ENCODE data around the gene TYW3.

Gene TYW3

GRCh38 chr1:74715236-74715502 is 17.8 kb upstream of the TYW3 start:
- TF ChIP-seq YY1 (IDR thresholded peaks at IDR 0.05; ENCODE audit: insufficient read depth, insufficient read length) (no peak), ZNF274 (IDR thresholded peaks at IDR 0.05; ENCODE audit: low read depth, low read length) (no peak)
- no peaks in the 10 kb centered on the region for H3K27me3 ChIP-seq (ENCODE audit: insufficient read depth, insufficient read length)
- no peak for DNase-seq (ENCODE audit: low read depth, low spot score)
- no peak overlapping the region for H3K4me3 ChIP-seq (ENCODE audit: insufficient read length, low read depth)
- H3K9ac ChIP-seq (ENCODE audit: insufficient read length, low read depth) = no peak overlapping the region
- no peaks in the 10 kb centered on the region for H3K9me3 ChIP-seq (ENCODE audit: insufficient read depth, low read length)
- no peaks in the 10 kb centered on the region for H3K4me1 ChIP-seq (ENCODE audit: insufficient read depth, insufficient read length)
- H3K36me3 ChIP-seq (ENCODE audit: insufficient read depth, insufficient read length, low read length) = peaks cover 90% of the 10 kb centered on the region

DNA sequence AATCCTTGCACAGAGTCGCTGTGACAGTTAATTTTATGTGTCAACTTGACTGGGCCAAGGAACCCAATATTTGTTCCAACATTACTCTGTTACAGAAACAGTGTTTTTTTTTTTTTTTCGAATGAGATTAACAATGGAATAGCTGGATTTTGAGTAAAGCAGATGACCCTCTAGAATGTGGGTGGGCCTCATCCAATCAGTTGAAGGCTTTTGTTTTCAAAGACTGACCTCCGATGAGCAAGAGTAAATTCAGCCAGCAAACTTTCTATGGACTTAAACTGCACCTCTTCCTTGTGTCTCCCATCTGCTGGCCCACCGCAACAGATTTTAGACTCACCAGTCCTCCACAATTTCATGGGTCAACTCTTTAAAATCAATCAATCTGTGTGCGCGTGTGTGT is 17.1 kb upstream of the TYW3 start:
- no peaks in the 10 kb centered on the region for H3K9me3 ChIP-seq (ENCODE audit: insufficient read depth, low read length)
- no peak overlapping the region for H3K9ac ChIP-seq (ENCODE audit: insufficient read length, low read depth)
- no peak for DNase-seq (ENCODE audit: low read depth, low spot score)
- H3K4me1 ChIP-seq (ENCODE audit: insufficient read depth, insufficient read length) = no peaks in the 10 kb centered on the region
- no peak overlapping the region for H3K4me3 ChIP-seq (ENCODE audit: insufficient read length, low read depth)
- TF ChIP-seq SUZ12 (IDR thresholded peaks at IDR 0.05; ENCODE audit: extremely low read depth, insufficient read depth, insufficient read length) (no peak), YY1 (IDR thresholded peaks at IDR 0.05; ENCODE audit: insufficient read depth, insufficient read length) (no peak), ZNF274 (IDR thresholded peaks at IDR 0.05; ENCODE audit: low read depth, low read length) (no peak)
- no peaks in the 10 kb centered on the region for H3K27me3 ChIP-seq (ENCODE audit: insufficient read depth, insufficient read length)
- H3K36me3 ChIP-seq (ENCODE audit: insufficient read depth, insufficient read length, low read length) = peaks cover 89% of the 10 kb centered on the region

GRCh38 chr1:74716822-74717221 is 16.1 kb upstream of the TYW3 start:
- TF ChIP-seq YY1 (IDR thresholded peaks at IDR 0.05; ENCODE audit: insufficient read depth, insufficient read length) = no peak
- no peak for TF ChIP-seq SUZ12 (IDR thresholded peaks at IDR 0.05; ENCODE audit: extremely low read depth, insufficient read depth, insufficient read length)
- TF ChIP-seq ZNF274 (IDR thresholded peaks at IDR 0.05; ENCODE audit: low read depth, low read length) = no peak
- no peak for DNase-seq (ENCODE audit: low read depth, low spot score)
- Histone ChIP-seq H3K4me1 (ENCODE audit: insufficient read depth, insufficient read length) (no peaks in the 10 kb centered on the region), H3K4me3 (ENCODE audit: insufficient read length, low read depth) (no peak overlapping the region), H3K27me3 (ENCODE audit: insufficient read depth, insufficient read length) (no peaks in the 10 kb centered on the region), H3K36me3 (ENCODE audit: insufficient read depth, insufficient read length, low read length) (peaks cover 89% of the 10 kb centered on the region), H3K9ac (ENCODE audit: insufficient read length, low read depth) (no peak overlapping the region), H3K9me3 (ENCODE audit: insufficient read depth, low read length) (no peaks in the 10 kb centered on the region)

DNA sequence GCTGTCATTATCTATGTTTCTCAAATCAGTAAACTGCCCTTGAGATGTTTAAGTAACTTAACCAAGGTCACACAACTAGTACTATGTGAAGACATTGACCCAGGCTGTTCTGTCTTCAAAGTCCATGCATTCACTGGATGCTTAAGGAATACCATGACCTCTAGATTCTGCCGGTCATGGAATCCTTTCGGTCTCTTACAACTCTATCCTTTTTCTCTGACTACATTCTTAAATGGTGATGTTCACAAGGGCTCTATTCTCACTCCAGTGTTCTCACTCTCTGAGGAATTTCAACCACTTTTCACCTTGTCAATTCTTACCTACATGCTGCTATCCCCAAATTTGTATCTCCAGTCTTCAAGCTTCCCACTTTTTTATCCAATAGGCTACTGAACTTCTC is 15.3 kb upstream of the TYW3 start:
- Histone ChIP-seq H3K27me3 (ENCODE audit: insufficient read depth, insufficient read length) (no peaks in the 10 kb centered on the region), H3K4me1 (ENCODE audit: insufficient read depth, insufficient read length) (no peaks in the 10 kb centered on the region), H3K9ac (ENCODE audit: insufficient read length, low read depth) (no peak overlapping the region), H3K9me3 (ENCODE audit: insufficient read depth, low read length) (no peaks in the 10 kb centered on the region), H3K36me3 (ENCODE audit: insufficient read depth, insufficient read length, low read length) (peaks cover 90% of the 10 kb centered on the region), H3K4me3 (ENCODE audit: insufficient read length, low read depth) (no peak overlapping the region)
- no peak for DNase-seq (ENCODE audit: low read depth, low spot score)
- TF ChIP-seq YY1 (IDR thresholded peaks at IDR 0.05; ENCODE audit: insufficient read depth, insufficient read length) (no peak), ZNF274 (IDR thresholded peaks at IDR 0.05; ENCODE audit: low read depth, low read length) (no peak), SUZ12 (IDR thresholded peaks at IDR 0.05; ENCODE audit: extremely low read depth, insufficient read depth, insufficient read length) (no peak)

DNA sequence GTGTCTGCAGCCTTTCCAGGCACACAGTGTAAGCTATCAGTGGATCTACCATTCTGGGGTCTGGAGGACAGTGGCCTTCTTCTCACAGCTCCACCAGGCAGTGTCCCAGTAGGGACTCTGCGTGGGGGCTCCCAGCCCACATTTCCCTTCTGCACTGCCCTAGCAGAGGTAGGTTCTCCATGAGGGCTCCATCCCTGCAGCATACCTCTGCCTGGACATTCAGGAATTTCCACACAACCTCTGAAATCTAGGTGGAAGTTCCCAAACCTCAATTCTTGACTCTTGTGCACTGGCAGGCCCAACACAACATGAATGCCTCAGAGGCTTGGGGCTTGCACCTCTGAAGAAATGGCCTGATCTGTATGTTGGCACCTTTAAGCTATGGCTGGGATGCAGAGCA is 6.9 kb upstream of the TYW3 start:
- Histone ChIP-seq H3K36me3 (ENCODE audit: insufficient read depth, insufficient read length, low read length) (peaks cover 70% of the 10 kb centered on the region), H3K9me3 (ENCODE audit: insufficient read depth, low read length) (peaks cover 46% of the 10 kb centered on the region), H3K4me1 (ENCODE audit: insufficient read depth, insufficient read length) (no peaks in the 10 kb centered on the region), H3K27me3 (ENCODE audit: insufficient read depth, insufficient read length) (no peaks in the 10 kb centered on the region), H3K9ac (ENCODE audit: insufficient read length, low read depth) (no peak overlapping the region), H3K4me3 (ENCODE audit: insufficient read length, low read depth) (no peak overlapping the region)
- TF ChIP-seq SUZ12 (IDR thresholded peaks at IDR 0.05; ENCODE audit: extremely low read depth, insufficient read depth, insufficient read length) = no peak
- TF ChIP-seq YY1 (IDR thresholded peaks at IDR 0.05; ENCODE audit: insufficient read depth, insufficient read length) = no peak
- no peak for TF ChIP-seq ZNF274 (IDR thresholded peaks at IDR 0.05; ENCODE audit: low read depth, low read length)
- DNase-seq (ENCODE audit: low read depth, low spot score) = no peak

DNA sequence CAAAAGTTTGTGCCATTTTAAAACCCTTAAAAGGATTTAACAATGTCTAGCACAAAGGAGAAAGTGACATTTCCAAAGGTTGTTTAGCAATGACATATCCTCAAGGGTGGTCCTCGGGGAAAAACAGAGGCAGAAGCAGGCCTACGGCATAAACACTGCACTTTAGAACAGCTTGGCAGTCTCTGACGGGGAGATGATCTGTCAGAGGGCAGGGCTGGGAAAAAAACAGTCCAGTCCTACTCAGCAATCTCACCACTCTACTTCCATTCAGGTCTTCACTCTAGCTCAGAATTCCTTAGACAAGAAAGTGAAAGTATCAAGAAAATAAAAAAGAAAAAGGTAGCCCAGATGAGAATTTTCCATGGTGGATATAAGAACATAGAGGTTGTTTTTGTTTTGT is 4.2 kb upstream of the TYW3 start:
- no peak for DNase-seq (ENCODE audit: low read depth, low spot score)
- Histone ChIP-seq H3K27me3 (ENCODE audit: insufficient read depth, insufficient read length) (no peaks in the 10 kb centered on the region), H3K4me3 (ENCODE audit: insufficient read length, low read depth) (no peak overlapping the region), H3K9me3 (ENCODE audit: insufficient read depth, low read length) (peaks cover 46% of the 10 kb centered on the region), H3K36me3 (ENCODE audit: insufficient read depth, insufficient read length, low read length) (peaks cover 44% of the 10 kb centered on the region), H3K9ac (ENCODE audit: insufficient read length, low read depth) (no peak overlapping the region), H3K4me1 (ENCODE audit: insufficient read depth, insufficient read length) (peaks cover 3% of the 10 kb centered on the region)
- no peak for TF ChIP-seq YY1 (IDR thresholded peaks at IDR 0.05; ENCODE audit: insufficient read depth, insufficient read length)
- TF ChIP-seq ZNF274 (IDR thresholded peaks at IDR 0.05; ENCODE audit: low read depth, low read length) = no peak
- TF ChIP-seq SUZ12 (IDR thresholded peaks at IDR 0.05; ENCODE audit: extremely low read depth, insufficient read depth, insufficient read length) = no peak

DNA sequence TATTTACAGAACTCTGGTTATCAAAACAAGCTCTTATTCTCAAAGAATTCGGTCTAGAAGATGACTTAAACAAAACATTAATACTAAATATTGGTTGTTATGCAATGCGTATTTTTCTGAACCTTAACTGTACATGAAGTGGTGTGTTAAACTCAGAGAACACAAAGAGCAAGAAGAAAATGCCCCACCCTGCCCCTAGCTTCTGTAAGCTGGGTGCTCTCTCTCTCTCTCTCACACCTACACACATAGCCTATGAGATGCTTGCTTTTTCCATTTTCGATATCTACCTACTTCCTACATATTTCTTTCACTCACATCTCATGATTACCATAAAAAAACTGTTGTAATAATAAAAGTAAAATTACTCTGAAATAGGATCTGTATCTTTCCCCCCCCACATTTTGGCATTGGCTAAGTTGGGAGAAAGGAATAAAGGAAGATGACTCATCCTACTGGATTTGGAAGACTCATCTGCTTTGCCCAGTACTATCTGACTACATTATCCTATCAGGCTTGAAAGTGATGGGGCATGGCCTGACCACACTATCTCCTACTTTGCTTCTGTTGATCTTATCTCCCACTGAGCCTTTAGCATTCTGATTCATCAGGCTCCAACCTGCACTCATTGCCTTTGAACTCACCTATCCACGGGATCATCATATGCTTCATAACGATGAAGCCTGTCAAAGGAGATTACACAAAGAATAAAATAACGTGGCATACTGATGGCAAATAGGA is 3.0 kb upstream of the TYW3 start:
- peaks cover 41% of the 10 kb centered on the region for H3K9me3 ChIP-seq (ENCODE audit: insufficient read depth, low read length)
- H3K4me3 ChIP-seq (ENCODE audit: insufficient read length, low read depth) = no peak overlapping the region
- no peak overlapping the region for H3K9ac ChIP-seq (ENCODE audit: insufficient read length, low read depth)
- peaks cover 3% of the 10 kb centered on the region for H3K4me1 ChIP-seq (ENCODE audit: insufficient read depth, insufficient read length)
- DNase-seq (ENCODE audit: low read depth, low spot score) = no peak
- no peak for TF ChIP-seq YY1 (IDR thresholded peaks at IDR 0.05; ENCODE audit: insufficient read depth, insufficient read length)
- TF ChIP-seq ZNF274 (IDR thresholded peaks at IDR 0.05; ENCODE audit: low read depth, low read length) = no peak
- no peak for TF ChIP-seq SUZ12 (IDR thresholded peaks at IDR 0.05; ENCODE audit: extremely low read depth, insufficient read depth, insufficient read length)
- no peaks in the 10 kb centered on the region for H3K27me3 ChIP-seq (ENCODE audit: insufficient read depth, insufficient read length)
- H3K36me3 ChIP-seq (ENCODE audit: insufficient read depth, insufficient read length, low read length) = peaks cover 38% of the 10 kb centered on the region

Data from NT2/D1 (cell line).